ENCODE results near the gene ZNF394. TPM values are rescaled to one million over a fixed set of nuclear protein-coding genes. Genes with fewer than 3 reads are reported as not detected.

Gene ZNF394
- total and polyA plus RNA-seq, 4 donors: 14.9 to 32.3 (median 30.6) TPM

GRCh38 chr7:99535667-99536066 is 35.6 kb upstream of the ZNF394 start:
- WGBS, 2 donors: 96 to 97% methylated on average over 2 of the region's 2 CpGs
- intact Hi-C loops (cut with DNase I): no loop called here
- peaks cover 4 to 6% of the 10 kb centered on the region in 2 donors for H3K36me3 ChIP-seq (ENCODE audit: control insufficient read depth in 1 of 2, insufficient read depth in 2 of 2, low read length in 1 of 2)

GRCh38 chr7:99531354-99531765 is 31.3 kb upstream of the ZNF394 start:
- H3K36me3 ChIP-seq (ENCODE audit: control insufficient read depth in 1 of 2, insufficient read depth in 2 of 2, low read length in 1 of 2): peaks cover 6 to 9% of the 10 kb centered on the region in 2 donors
- H3K27ac ChIP-seq (ENCODE audit: low read depth in 1 of 2, low read length in 2 of 2): no peak overlapping the region
- ATAC-seq (ENCODE audit: low FRiP score) (no peak), DNase-seq (peak in 1 of 2 donors; percentile 40)
- intact Hi-C loops (cut with DNase I): no loop called here
- no peak overlapping the region for H3K4me3 ChIP-seq (ENCODE audit: low read length in 2 of 2)
- no peaks in the 10 kb centered on the region for H3K4me1 ChIP-seq (ENCODE audit: control insufficient read depth in 1 of 2, insufficient read depth in 2 of 2, low read length in 2 of 2)
- 98 to 99% methylated on average over 12 of the region's 12 CpGs for WGBS, 2 donors
- H3K9me3 ChIP-seq (ENCODE audit: control insufficient read depth, low read length): peaks cover 7% of the 10 kb centered on the region
- no peaks in the 10 kb centered on the region for H3K27me3 ChIP-seq (ENCODE audit: control insufficient read depth in 1 of 2, insufficient read depth in 2 of 2, low read length in 1 of 2)

More at GRCh38 chr7:99535667-99536066, 35.6 kb upstream of the ZNF394 start:
- Histone ChIP-seq H3K27ac (ENCODE audit: low read depth in 1 of 2, low read length in 2 of 2) (no peak overlapping the region), H3K9me3 (ENCODE audit: control insufficient read depth, low read length) (peaks cover 7% of the 10 kb centered on the region), H3K4me3 (ENCODE audit: low read length in 2 of 2) (no peak overlapping the region), H3K27me3 (ENCODE audit: control insufficient read depth in 1 of 2, insufficient read depth in 2 of 2, low read length in 1 of 2) (no peaks in the 10 kb centered on the region), H3K4me1 (ENCODE audit: control insufficient read depth in 1 of 2, insufficient read depth in 2 of 2, low read length in 2 of 2) (no peaks in the 10 kb centered on the region)
- no peak for ATAC-seq (ENCODE audit: low FRiP score)
- no peak for DNase-seq

- WGBS, 2 donors: 96% methylated on average over 21 of the region's 21 CpGs
- Histone ChIP-seq H3K9me3 (ENCODE audit: control insufficient read depth, low read length) (no peaks in the 10 kb centered on the region), H3K27ac (ENCODE audit: low read depth in 1 of 2, low read length in 2 of 2) (no peak overlapping the region), H3K36me3 (ENCODE audit: control insufficient read depth in 1 of 2, insufficient read depth in 2 of 2, low read length in 1 of 2) (peaks cover 7 to 11% of the 10 kb centered on the region in 2 donors), H3K4me1 (ENCODE audit: control insufficient read depth in 1 of 2, insufficient read depth in 2 of 2, low read length in 2 of 2) (no peaks in the 10 kb centered on the region), H3K4me3 (ENCODE audit: low read length in 2 of 2) (no peak overlapping the region), H3K27me3 (ENCODE audit: control insufficient read depth in 1 of 2, insufficient read depth in 2 of 2, low read length in 1 of 2) (no peaks in the 10 kb centered on the region)
- ATAC-seq (ENCODE audit: low FRiP score): no peak
- intact Hi-C loops (cut with DNase I): no loop called here
- peak in 1 of 2 donors; percentile 52 for DNase-seq
These were observed 25.8 kb upstream of the ZNF394 start for GRCh38 chr7:99525713-99526440.

- H3K4me3 ChIP-seq (ENCODE audit: low read length in 2 of 2): no peak overlapping the region
- 93 to 94% methylated on average over 3 of the region's 3 CpGs for WGBS, 2 donors
- no peaks in the 10 kb centered on the region for H3K27me3 ChIP-seq (ENCODE audit: control insufficient read depth in 1 of 2, insufficient read depth in 2 of 2, low read length in 1 of 2)
- no peaks in the 10 kb centered on the region for H3K9me3 ChIP-seq (ENCODE audit: control insufficient read depth, low read length)
- H3K27ac ChIP-seq (ENCODE audit: low read depth in 1 of 2, low read length in 2 of 2): no peak overlapping the region
- H3K4me1 ChIP-seq (ENCODE audit: control insufficient read depth in 1 of 2, insufficient read depth in 2 of 2, low read length in 2 of 2): no peaks in the 10 kb centered on the region
- peaks cover 7 to 9% of the 10 kb centered on the region in 2 donors for H3K36me3 ChIP-seq (ENCODE audit: control insufficient read depth in 1 of 2, insufficient read depth in 2 of 2, low read length in 1 of 2)
- DNase-seq: peak in 1 of 2 donors; percentile 33
- ATAC-seq (ENCODE audit: low FRiP score): no peak
- intact Hi-C loops (cut with DNase I): no loop called here
These were observed 21.3 kb upstream of the ZNF394 start for GRCh38 chr7:99521399-99521798.

GRCh38 chr7:99514050-99514449 is 14.0 kb upstream of the ZNF394 start:
- 92 to 93% methylated on average over 1 of the region's 1 CpG for WGBS, 2 donors
- H3K9me3 ChIP-seq (ENCODE audit: control insufficient read depth, low read length): no peaks in the 10 kb centered on the region
- H3K27ac ChIP-seq (ENCODE audit: low read depth in 1 of 2, low read length in 2 of 2): no peak overlapping the region
- peaks cover 0 to 2% of the 10 kb centered on the region in 2 donors for H3K36me3 ChIP-seq (ENCODE audit: control insufficient read depth in 1 of 2, insufficient read depth in 2 of 2, low read length in 1 of 2)
- intact Hi-C loops (cut with DNase I): no loop called here
- H3K4me1 ChIP-seq (ENCODE audit: control insufficient read depth in 1 of 2, insufficient read depth in 2 of 2, low read length in 2 of 2): no peaks in the 10 kb centered on the region
- no peaks in the 10 kb centered on the region for H3K27me3 ChIP-seq (ENCODE audit: control insufficient read depth in 1 of 2, insufficient read depth in 2 of 2, low read length in 1 of 2)
- no peak for DNase-seq
- no peak for ATAC-seq (ENCODE audit: low FRiP score)
- H3K4me3 ChIP-seq (ENCODE audit: low read length in 2 of 2): no peak overlapping the region

GRCh38 chr7:99505324-99505662 is 5.2 kb upstream of the ZNF394 start:
- WGBS, 2 donors: 2% methylated on average over 9 to 11 of the region's 11 CpGs
- intact Hi-C loops (cut with DNase I): no loop called here

GRCh38 chr7:99504603-99505323 is 4.7 kb upstream of the ZNF394 start, which contains the start of gene ZKSCAN5:
TSS of gene ZKSCAN5 (plus strand) at chr7:99504662. CDS start at chr7:99506045, 1,383 bp downstream.
- Histone ChIP-seq H3K9me3 (ENCODE audit: control insufficient read depth, low read length) (no peaks in the 10 kb centered on the region), H3K27me3 (ENCODE audit: control insufficient read depth in 1 of 2, insufficient read depth in 2 of 2, low read length in 1 of 2) (no peaks in the 10 kb centered on the region), H3K4me3 (ENCODE audit: low read length in 2 of 2) (peak within 1 kb of the TSS; percentile 73 to 84), H3K27ac (ENCODE audit: low read depth in 1 of 2, low read length in 2 of 2) (peak within 1 kb of the TSS in 1 of 2 donors; percentile 79), H3K36me3 (ENCODE audit: control insufficient read depth in 1 of 2, insufficient read depth in 2 of 2, low read length in 1 of 2) (no peaks in the 10 kb centered on the region), H3K4me1 (ENCODE audit: control insufficient read depth in 1 of 2, insufficient read depth in 2 of 2, low read length in 2 of 2) (peaks cover 0 to 3% of the 10 kb centered on the region in 2 donors)
- WGBS, 2 donors: 0% methylated on average over 53 of the region's 53 CpGs
- DNase-seq: peak; percentile 99 to 100
- intact Hi-C loops (cut with DNase I): loop anchor here (5.0 kb wide), 1 partner anchor 48 kb away; the partner anchor contains the start of gene FAM200A (in 2 of the 2)
- ATAC-seq (ENCODE audit: low FRiP score): peak; percentile 97

More at GRCh38 chr7:99505324-99505662, 5.2 kb upstream of the ZNF394 start:
- Histone ChIP-seq H3K4me3 (ENCODE audit: low read length in 2 of 2) (peak overlapping the region; percentile 73 to 84), H3K27me3 (ENCODE audit: control insufficient read depth in 1 of 2, insufficient read depth in 2 of 2, low read length in 1 of 2) (no peaks in the 10 kb centered on the region), H3K27ac (ENCODE audit: low read depth in 1 of 2, low read length in 2 of 2) (peak overlapping the region in 1 of 2 donors; percentile 35), H3K36me3 (ENCODE audit: control insufficient read depth in 1 of 2, insufficient read depth in 2 of 2, low read length in 1 of 2) (no peaks in the 10 kb centered on the region), H3K9me3 (ENCODE audit: control insufficient read depth, low read length) (no peaks in the 10 kb centered on the region), H3K4me1 (ENCODE audit: control insufficient read depth in 1 of 2, insufficient read depth in 2 of 2, low read length in 2 of 2) (peaks cover 0 to 3% of the 10 kb centered on the region in 2 donors)
- no peak for DNase-seq
- no peak for ATAC-seq (ENCODE audit: low FRiP score)

GRCh38 chr7:99504281-99504602 is 4.2 kb upstream of the ZNF394 start:
- H3K27me3 ChIP-seq (ENCODE audit: control insufficient read depth in 1 of 2, insufficient read depth in 2 of 2, low read length in 1 of 2): no peaks in the 10 kb centered on the region
- DNase-seq (no peak), ATAC-seq (ENCODE audit: low FRiP score) (peak; percentile 97)
- H3K4me3 ChIP-seq (ENCODE audit: low read length in 2 of 2): peak overlapping the region in 1 of 2 donors; percentile 73
- peaks cover 0 to 3% of the 10 kb centered on the region in 2 donors for H3K4me1 ChIP-seq (ENCODE audit: control insufficient read depth in 1 of 2, insufficient read depth in 2 of 2, low read length in 2 of 2)
- H3K27ac ChIP-seq (ENCODE audit: low read depth in 1 of 2, low read length in 2 of 2): peak overlapping the region in 1 of 2 donors; percentile 41
- 9 to 10% methylated on average over 19 of the region's 19 CpGs for WGBS, 2 donors
- H3K9me3 ChIP-seq (ENCODE audit: control insufficient read depth, low read length): no peaks in the 10 kb centered on the region
- intact Hi-C loops (cut with DNase I): loop anchor here (5.0 kb wide), 1 partner anchor 48 kb away; the partner anchor contains the start of gene FAM200A (in 2 of the 2)
- H3K36me3 ChIP-seq (ENCODE audit: control insufficient read depth in 1 of 2, insufficient read depth in 2 of 2, low read length in 1 of 2): no peaks in the 10 kb centered on the region
